Measurements from ENCODE around the gene ARMC10.

GRCh38 chr7:103075337-103075918, 488 bp downstream of the ARMC10 start:
- TF ChIP-seq CTCF (conservative IDR thresholded peaks at IDR 0.05; ENCODE audit: low read depth, low read length) (no peak), EZH2 (IDR thresholded peaks at IDR 0.05; ENCODE audit: low read length, unreplicated experiment) (no peak)
